SU-DHL-6 (cell line): Measurements from ENCODE around the gene SEC16A.

Experiments used
- H2AFZ ChIP-seq: fragments of 200-600 bp; sonication (generic); 2 replicates; pipeline ENCODE4 v1.6.1; 2014; ENCODE audit warnings: low read depth, mild to moderate bottlenecking, moderate library complexity, mixed read lengths, antibody characterized with exemption, low read length; ENCODE audit not compliant: severe bottlenecking
- H3F3A ChIP-seq: fragments of 200-600 bp; shearing (Covaris generic); 2 replicates; pipeline ENCODE4 v1.6.0; 2016; ENCODE audit warnings: antibody characterized with exemption, mild to moderate bottlenecking; ENCODE audit not compliant: insufficient read depth
- H3K27ac ChIP-seq: fragments of 200-600 bp; sonication (generic); 2 replicates; pipeline ENCODE4 v1.5.1; 2016; ENCODE audit warnings: low read depth, mild to moderate bottlenecking, low read length, moderate library complexity, mixed read lengths
- H3K27me3 ChIP-seq: fragments of 200-600 bp; sonication (generic), shearing (Covaris generic); 2 replicates; pipeline ENCODE4 v1.6.0; 2014; ENCODE audit warnings: mild to moderate bottlenecking, low read length
- H3K36me3 ChIP-seq: fragments of 200-600 bp; sonication (generic); 2 replicates; pipeline ENCODE4 v1.6.1; 2014; ENCODE audit warnings: mild to moderate bottlenecking, low read length, mixed read lengths
- H3K4me2 ChIP-seq: fragments of 300-600, 200-600 bp; shearing (Covaris generic), sonication (generic); 2 replicates; pipeline ENCODE4 v1.6.0; 2014; ENCODE audit warnings: low read length, low read depth, mild to moderate bottlenecking; ENCODE audit not compliant: poor library complexity, severe bottlenecking
- H3K4me3 ChIP-seq: fragments of 200-600 bp; sonication (generic); 2 replicates; pipeline ENCODE4 v1.5.1; 2014; ENCODE audit warnings: antibody characterized with exemption, low read length, mild to moderate bottlenecking, mixed read lengths; ENCODE audit not compliant: insufficient read depth, poor library complexity, severe bottlenecking
- H3K79me2 ChIP-seq: fragments of 200-600 bp; sonication (generic); 2 replicates; pipeline ENCODE4 v1.6.1; 2014; ENCODE audit warnings: mild to moderate bottlenecking, low read length, moderate library complexity; ENCODE audit not compliant: insufficient read depth
- H3K9ac ChIP-seq: fragments of 200-600 bp; sonication (generic); 2 replicates; pipeline ENCODE4 v1.7.0; 2014; ENCODE audit warnings: mild to moderate bottlenecking, low read length
- H3K9me2 ChIP-seq: fragments of 200-600 bp; sonication (generic); replicated peaks from 2 replicates; pipeline ENCODE4 v1.6.1; 2014; ENCODE audit warnings: low read length; ENCODE audit not compliant: insufficient read depth
- H3K9me3 ChIP-seq: fragments of 200-600 bp; sonication (generic); 2 replicates; pipeline ENCODE4 v1.6.1; 2014; ENCODE audit warnings: low read length, mixed read lengths; ENCODE audit not compliant: insufficient read depth
- H4K20me1 ChIP-seq: fragments of 200-600 bp; sonication (generic); 2 replicates; pipeline ENCODE4 v1.6.1; 2014; ENCODE audit warnings: low read depth, mild to moderate bottlenecking, antibody characterized with exemption, low read length, moderate library complexity, mixed read lengths
- EZH2phosphoT487 ChIP-seq: fragments of 200-600 bp; sonication (generic), shearing (Covaris generic); conservative IDR thresholded peaks from 2 replicates; pipeline ENCODE4 v1.6.1; 2018; ENCODE audit warnings: mild to moderate bottlenecking, antibody characterized with exemption, low read length, moderate library complexity, mixed read lengths
- TF ChIP-seq, protein P1 (sequence below): fragments of 200-600 bp; sonication (generic); IDR thresholded peaks from one replicate; pipeline ENCODE4 v1.5.1; 2017; ENCODE audit warnings: antibody characterized with exemption, mild to moderate bottlenecking, low read length, moderate library complexity; ENCODE audit not compliant: insufficient read depth, poor library complexity, severe bottlenecking

Gene SEC16A

DNA sequence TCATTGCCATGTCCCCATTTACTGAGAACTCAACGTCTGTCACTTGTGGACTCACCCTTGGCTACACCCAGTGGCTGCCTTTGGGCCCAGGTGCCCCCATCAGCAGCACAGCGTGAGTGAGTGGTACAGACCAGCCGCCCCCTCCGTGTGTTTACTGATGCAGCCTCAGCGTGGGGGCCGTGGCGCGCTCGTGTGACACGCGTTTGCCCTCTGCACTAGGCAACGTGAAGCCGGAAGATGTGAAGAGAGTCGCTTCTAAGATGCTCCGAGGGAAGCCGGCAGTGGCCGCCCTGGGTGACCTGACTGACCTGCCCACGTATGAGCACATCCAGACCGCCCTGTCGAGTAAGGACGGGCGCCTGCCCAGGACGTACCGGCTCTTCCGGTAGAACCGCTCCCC, 60.0 kb downstream of the SEC16A start:
- no peak overlapping the region for H3K27ac ChIP-seq
- no peaks in the 10 kb centered on the region for H3K9me3 ChIP-seq
- no peak overlapping the region for H3K4me3 ChIP-seq
- H3K36me3 ChIP-seq, result no peaks in the 10 kb centered on the region
- no peak overlapping the region for H3K4me2 ChIP-seq
- no peaks in the 10 kb centered on the region for H3K27me3 ChIP-seq
- H3F3A ChIP-seq, result no peaks in the 10 kb centered on the region
- H3K9me2 ChIP-seq, result no peaks in the 10 kb centered on the region
- no peaks in the 10 kb centered on the region for H3K79me2 ChIP-seq
- H4K20me1 ChIP-seq, result no peaks in the 10 kb centered on the region
- TF ChIP-seq EZH2phosphoT487, result no peak
- TF ChIP-seq, protein P1, sequence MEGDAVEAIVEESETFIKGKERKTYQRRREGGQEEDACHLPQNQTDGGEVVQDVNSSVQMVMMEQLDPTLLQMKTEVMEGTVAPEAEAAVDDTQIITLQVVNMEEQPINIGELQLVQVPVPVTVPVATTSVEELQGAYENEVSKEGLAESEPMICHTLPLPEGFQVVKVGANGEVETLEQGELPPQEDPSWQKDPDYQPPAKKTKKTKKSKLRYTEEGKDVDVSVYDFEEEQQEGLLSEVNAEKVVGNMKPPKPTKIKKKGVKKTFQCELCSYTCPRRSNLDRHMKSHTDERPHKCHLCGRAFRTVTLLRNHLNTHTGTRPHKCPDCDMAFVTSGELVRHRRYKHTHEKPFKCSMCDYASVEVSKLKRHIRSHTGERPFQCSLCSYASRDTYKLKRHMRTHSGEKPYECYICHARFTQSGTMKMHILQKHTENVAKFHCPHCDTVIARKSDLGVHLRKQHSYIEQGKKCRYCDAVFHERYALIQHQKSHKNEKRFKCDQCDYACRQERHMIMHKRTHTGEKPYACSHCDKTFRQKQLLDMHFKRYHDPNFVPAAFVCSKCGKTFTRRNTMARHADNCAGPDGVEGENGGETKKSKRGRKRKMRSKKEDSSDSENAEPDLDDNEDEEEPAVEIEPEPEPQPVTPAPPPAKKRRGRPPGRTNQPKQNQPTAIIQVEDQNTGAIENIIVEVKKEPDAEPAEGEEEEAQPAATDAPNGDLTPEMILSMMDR, result no peak
- no peak overlapping the region for H2AFZ ChIP-seq
- H3K9ac ChIP-seq, result no peak overlapping the region

GRCh38 chr9:136421791-136422190, 61.0 kb downstream of the SEC16A start:
- no peaks in the 10 kb centered on the region for H4K20me1 ChIP-seq
- TF ChIP-seq, protein P1, result no peak
- TF ChIP-seq EZH2phosphoT487, result no peak
- no peaks in the 10 kb centered on the region for H3K9me3 ChIP-seq
- H3K27ac ChIP-seq, result no peak overlapping the region
- no peaks in the 10 kb centered on the region for H3F3A ChIP-seq
- no peaks in the 10 kb centered on the region for H3K79me2 ChIP-seq
- H3K4me3 ChIP-seq, result no peak overlapping the region
- H3K4me2 ChIP-seq, result no peak overlapping the region
- H3K36me3 ChIP-seq, result no peaks in the 10 kb centered on the region
- H3K9me2 ChIP-seq, result no peaks in the 10 kb centered on the region
- no peak overlapping the region for H2AFZ ChIP-seq
- no peak overlapping the region for H3K9ac ChIP-seq
- H3K27me3 ChIP-seq, result no peaks in the 10 kb centered on the region

GRCh38 chr9:136419092-136419420, 63.8 kb downstream of the SEC16A start:
- no peaks in the 10 kb centered on the region for H3K9me2 ChIP-seq
- H3K27ac ChIP-seq, result no peak overlapping the region
- H3K9me3 ChIP-seq, result no peaks in the 10 kb centered on the region
- no peaks in the 10 kb centered on the region for H3K79me2 ChIP-seq
- H3K4me2 ChIP-seq, result no peak overlapping the region
- H3K27me3 ChIP-seq, result no peaks in the 10 kb centered on the region
- TF ChIP-seq, protein P1, result no peak
- TF ChIP-seq EZH2phosphoT487, result no peak
- H3K9ac ChIP-seq, result no peak overlapping the region
- H4K20me1 ChIP-seq, result no peaks in the 10 kb centered on the region
- H3F3A ChIP-seq, result no peaks in the 10 kb centered on the region
- H2AFZ ChIP-seq, result no peak overlapping the region
- no peak overlapping the region for H3K4me3 ChIP-seq
- no peaks in the 10 kb centered on the region for H3K36me3 ChIP-seq
